HG03064 (cell line): ENCODE data around the gene AMHR2.
A peak's percentile ranks its signal among the peaks of the same experiment; 100 is the strongest.
"Not testable (repeated sequence)": the region's sequence is repeated elsewhere in the genome, so short reads cannot be mapped to it uniquely, and the experiment has no call there.

Experiments
- ATAC-seq: cut with Tn5 transposase; IDR thresholded peaks from one replicate; pipeline ENCODE4 v1.9.1; 2021; ENCODE audit warnings: low read depth; ENCODE audit not compliant: unreplicated experiment

The AMHR2 gene

DNA sequence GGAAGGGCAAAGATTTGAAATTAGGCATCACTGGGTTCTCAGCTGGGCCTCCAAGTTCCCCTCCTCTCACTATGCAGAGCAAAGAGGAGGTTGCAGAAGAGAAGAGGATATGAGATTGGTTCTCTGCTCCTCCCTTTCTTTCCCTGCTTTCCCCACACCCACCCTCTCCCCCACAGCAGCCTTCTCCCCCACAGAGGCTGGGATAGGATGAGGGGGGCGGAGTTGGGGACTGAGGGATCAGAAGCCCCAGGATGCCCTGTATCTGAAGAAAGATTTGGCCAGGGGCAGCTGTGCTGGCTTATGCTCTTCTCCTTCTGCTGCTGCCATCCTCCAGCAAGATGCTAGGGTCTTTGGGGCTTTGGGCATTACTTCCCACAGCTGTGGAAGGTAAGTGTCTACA, at the start of gene AMHR2:
Gene AMHR2 (plus strand): TSS at position 259 of the 400 bp plus-strand sequence. CDS start 80 bp downstream, at position 339.
- no peak for ATAC-seq

- not testable (repeated sequence) for ATAC-seq
Observed at GRCh38 chr12:53374277-53374676, 49.4 kb upstream of the AMHR2 start.

DNA sequence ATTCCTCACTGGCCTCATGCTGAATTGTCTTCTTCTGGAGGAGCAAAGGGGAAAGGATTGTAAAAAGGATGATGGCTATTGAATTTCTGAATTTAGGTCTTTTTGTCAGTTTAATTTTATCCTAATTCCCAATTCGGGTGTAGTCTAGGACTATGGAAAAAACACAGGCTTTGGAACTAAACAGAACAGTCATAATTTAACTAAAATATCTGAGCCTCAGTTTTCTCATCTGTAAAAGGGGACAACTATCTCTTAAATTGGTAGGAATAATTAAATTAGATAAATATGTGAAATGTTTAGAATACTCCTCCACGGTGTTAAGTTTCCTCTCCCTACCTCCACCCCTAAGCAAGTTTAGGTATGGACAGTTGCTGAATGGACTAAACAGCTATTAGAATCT, 46.9 kb upstream of the AMHR2 start:
- no peak for ATAC-seq

GRCh38 chr12:53378222-53378621, 45.4 kb upstream of the AMHR2 start:
- ATAC-seq = no peak

DNA sequence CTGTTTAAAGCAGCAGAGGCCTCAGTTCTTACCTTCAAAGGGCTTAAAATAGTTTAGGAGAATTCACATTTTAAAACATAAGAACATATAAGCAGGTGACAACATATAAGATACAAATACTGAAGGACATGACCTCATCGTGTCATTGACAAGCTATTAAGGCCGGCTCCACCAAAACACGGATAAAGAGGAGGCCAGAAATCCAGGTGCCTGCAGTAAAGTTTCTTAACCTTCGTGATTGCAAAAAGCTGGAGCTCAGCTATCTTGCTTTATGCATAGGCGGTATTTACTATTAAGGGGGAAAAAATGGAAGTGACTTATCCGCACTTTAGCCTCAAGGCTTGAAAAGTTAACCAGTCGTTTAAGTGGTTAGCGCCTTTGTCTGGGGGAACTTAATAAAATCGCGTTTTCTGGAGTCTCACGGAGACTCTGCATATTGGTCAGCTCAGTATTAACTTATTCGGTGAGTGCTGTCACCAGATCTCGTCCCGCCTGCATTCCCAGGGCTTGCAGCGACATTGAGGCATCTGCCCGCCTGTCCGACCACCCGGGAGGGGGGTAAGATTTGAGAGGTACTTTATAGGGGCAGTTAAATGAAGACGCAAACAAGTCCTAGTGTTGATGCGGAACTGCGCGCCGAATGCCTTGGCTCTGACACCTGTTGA, 44.8 kb upstream of the AMHR2 start:
- no peak for ATAC-seq

DNA sequence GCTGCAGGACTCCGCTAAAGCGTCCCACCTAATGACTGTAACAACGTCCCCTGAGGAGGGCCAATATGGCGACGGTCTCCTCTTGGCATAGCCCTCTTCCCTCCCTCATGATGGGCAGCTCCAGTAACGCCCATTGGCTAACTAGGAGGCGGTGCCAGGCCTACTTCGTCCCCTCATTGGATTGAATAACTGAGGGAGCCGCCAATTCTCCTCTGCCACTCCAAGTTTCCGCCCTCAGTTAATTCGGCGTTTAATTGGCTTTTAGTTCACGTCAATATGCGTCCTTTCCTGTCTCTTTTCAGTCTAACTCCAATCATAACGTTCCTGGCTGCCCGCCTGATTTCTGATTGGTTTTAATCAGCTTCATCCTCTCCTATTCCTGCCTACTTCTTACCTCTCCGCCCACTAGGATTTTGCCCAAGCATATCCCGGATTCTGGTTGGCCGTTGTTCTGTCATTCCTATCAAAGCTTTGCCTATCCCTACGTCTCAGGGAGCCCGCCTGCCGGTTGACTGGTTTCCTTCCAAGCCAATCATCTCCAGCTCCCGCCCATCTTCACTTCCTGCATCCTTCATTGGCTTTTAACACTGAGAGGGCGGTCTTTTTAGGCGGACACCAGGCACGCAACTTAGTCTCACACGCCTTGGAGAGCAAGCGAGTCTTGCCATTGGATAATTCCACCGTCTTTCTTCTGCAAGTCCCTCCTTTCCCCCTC, 44.1 kb upstream of the AMHR2 start:
- peak; percentile 61 for ATAC-seq

DNA sequence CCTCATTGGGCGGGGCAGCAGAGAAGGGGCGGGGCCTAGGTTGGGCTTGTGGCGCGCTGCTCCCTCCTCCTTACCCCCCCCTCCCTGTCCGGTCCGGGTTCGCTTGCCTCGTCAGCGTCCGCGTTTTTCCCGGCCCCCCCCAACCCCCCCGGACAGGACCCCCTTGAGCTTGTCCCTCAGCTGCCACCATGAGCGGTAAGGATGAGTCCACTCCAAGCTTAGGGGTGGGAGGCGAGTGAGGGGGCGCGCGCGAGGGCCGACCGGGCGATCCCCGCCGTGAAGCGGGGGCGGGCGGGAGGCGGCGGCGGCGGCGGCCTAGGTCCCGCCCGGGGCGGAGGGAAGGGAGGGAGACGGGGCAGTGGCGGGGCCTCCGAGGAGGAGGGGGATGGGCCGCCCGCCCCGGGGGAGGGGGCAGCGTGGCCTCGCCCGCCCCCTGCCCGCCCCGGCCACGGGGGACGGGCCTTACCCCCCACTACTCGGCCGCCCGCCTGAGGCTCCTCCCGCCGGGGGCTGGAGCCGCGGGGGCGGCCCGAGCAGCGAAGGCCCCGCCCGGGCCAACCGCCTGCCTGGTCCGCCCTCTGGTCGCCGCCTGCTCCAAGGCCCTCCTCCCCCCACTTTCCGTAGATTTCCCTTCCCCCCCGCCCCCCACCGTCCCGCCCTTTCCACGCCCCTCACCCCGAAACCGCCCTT, 43.4 kb upstream of the AMHR2 start, which contains the start of gene SP1:
Gene SP1 (plus strand): TSS at position 73 of the 690 bp plus-strand sequence. CDS start 116 bp downstream, at position 189.
- ATAC-seq = peak; percentile 39

- no peak for ATAC-seq
Observed at GRCh38 chr12:53380794-53381730, 42.6 kb upstream of the AMHR2 start.

DNA sequence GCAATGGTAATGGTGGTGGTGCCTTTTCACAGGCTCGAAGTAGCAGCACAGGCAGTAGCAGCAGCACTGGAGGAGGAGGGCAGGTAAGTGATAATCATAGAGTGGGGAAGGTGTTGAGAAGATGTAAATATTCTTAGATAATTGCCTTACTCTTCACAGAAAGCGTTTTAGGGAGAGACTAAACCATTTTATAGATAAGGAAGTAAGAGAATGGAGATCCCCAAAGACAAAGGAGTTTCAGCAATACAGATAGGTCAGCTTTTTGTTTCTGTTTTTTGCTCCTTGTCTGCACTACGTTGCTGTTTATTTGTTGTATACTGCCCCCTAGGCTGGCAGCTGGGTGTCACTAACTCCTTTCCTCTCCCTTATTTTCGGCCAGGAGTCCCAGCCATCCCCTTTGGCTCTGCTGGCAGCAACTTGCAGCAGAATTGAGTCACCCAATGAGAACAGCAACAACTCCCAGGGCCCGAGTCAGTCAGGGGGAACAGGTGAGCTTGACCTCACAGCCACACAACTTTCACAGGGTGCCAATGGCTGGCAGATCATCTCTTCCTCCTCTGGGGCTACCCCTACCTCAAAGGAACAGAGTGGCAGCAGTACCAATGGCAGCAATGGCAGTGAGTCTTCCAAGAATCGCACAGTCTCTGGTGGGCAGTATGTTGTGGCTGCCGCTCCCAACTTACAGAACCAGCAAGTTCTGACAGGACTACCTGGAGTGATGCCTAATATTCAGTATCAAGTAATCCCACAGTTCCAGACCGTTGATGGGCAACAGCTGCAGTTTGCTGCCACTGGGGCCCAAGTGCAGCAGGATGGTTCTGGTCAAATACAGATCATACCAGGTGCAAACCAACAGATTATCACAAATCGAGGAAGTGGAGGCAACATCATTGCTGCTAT, 41.7 kb upstream of the AMHR2 start:
- ATAC-seq = no peak

DNA sequence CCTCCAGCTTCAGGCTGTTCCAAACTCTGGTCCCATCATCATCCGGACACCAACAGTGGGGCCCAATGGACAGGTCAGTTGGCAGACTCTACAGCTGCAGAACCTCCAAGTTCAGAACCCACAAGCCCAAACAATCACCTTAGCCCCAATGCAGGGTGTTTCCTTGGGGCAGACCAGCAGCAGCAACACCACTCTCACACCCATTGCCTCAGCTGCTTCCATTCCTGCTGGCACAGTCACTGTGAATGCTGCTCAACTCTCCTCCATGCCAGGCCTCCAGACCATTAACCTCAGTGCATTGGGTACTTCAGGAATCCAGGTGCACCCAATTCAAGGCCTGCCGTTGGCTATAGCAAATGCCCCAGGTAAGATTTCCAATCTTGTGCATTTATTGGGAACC, 40.4 kb upstream of the AMHR2 start:
- ATAC-seq = no peak

- not testable (repeated sequence) for ATAC-seq
Observed at GRCh38 chr12:53386381-53386780, 37.3 kb upstream of the AMHR2 start.

DNA sequence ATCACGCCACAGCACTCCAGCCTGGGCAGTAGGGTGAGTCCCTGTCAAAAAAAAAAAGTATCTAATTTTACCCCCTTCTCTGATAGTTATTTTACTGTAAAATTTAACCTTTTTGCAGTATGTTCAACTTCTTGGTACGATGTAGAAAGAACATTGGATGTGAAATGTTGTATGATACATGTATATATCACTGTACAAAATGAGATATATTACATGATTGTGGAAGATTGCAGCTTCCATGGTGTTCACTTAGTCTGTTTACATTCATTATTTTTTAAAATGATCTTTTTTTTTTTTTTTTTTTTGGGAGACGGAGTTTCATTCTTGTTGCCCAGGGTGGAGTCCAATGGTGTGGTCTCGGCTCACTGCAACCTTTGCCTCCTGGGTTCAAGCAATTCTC, 34.7 kb upstream of the AMHR2 start:
- no peak for ATAC-seq

- ATAC-seq = no peak
Observed at GRCh38 chr12:53389702-53390101, 34.0 kb upstream of the AMHR2 start.

DNA sequence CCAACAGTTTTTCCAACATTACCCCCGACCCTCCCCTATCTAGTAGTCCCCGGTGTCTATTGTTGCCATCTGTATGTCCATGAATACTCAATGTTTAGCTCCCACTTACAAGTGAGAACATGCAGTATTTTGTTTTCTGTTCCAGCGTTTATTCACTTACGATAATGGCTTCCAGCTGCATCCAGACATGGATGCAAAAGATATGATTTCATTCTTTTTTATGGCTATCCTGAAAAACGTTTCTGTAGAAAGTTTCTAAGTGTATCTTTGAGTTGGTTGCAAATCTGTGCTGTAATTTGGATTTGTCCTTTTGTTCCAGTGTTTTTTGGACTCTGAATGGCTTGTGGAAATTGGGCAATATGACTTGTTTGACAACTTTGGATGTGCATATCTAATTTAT, 31.9 kb upstream of the AMHR2 start:
- no peak for ATAC-seq

DNA sequence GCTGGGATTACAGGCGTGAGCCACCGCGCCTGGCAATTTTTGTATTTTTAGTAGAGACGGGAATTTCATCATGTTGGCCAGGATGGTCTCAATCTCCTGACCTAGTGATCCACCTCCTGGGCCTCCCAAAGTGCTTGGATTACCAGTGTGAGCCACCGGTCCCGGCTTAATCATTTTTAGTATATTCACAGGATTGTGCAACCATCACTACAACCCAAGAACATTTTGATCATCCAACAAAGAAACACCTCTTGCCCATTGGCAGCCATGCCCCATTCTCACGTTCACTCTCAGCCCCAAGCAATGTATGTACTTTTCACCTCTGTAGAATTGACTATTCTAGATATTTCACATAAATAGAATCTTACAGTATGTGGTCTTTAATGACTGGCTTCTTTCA, 23.8 kb upstream of the AMHR2 start:
- ATAC-seq = no peak

GRCh38 chr12:53402351-53402750, 21.3 kb upstream of the AMHR2 start:
- ATAC-seq = not testable (repeated sequence)

GRCh38 chr12:53402871-53403270, 20.8 kb upstream of the AMHR2 start:
- ATAC-seq = no peak

DNA sequence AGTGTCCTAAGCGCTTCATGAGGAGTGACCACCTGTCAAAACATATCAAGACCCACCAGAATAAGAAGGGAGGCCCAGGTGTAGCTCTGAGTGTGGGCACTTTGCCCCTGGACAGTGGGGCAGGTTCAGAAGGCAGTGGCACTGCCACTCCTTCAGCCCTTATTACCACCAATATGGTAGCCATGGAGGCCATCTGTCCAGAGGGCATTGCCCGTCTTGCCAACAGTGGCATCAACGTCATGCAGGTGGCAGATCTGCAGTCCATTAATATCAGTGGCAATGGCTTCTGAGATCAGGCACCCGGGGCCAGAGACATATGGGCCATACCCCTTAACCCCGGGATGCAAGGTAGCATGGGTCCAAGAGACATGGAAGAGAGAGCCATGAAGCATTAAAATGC, 12.7 kb upstream of the AMHR2 start:
- ATAC-seq = no peak

- ATAC-seq = no peak
Observed at GRCh38 chr12:53413485-53414204, 10.0 kb upstream of the AMHR2 start.
